ENCODE data around the gene SCGB3A1. TPM values are rescaled to one million over a fixed set of nuclear protein-coding genes. Genes with fewer than 3 reads are reported as not detected.

The SCGB3A1 gene, protein sequence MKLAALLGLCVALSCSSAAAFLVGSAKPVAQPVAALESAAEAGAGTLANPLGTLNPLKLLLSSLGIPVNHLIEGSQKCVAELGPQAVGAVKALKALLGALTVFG
- total RNA-seq = not detected

DNA sequence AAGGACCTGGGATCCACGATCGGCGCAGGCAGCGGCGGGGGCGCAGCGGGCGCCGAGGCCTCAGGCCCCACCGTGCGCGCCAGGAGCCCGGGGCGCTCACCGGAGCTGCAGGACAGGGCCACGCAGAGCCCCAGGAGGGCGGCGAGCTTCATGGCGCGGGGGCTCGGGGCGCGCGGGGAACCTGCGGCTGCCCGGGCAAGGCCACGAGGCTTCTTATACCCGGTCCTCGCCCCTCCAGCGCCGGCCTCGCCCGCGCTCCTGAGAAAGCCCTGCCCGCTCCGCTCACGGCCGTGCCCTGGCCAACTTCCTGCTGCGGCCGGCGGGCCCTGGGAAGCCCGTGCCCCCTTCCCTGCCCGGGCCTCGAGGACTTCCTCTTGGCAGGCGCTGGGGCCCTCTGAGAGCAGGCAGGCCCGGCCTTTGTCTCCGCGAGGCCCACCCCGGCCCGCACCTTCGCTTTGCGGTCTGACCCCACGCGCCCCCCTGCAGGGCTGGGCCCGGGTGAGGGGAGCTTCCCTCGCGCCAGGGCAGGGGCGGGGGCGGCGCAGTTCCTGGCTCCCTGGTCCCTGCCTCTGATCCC, at the start of gene SCGB3A1:
Gene SCGB3A1, minus strand, starts transcription at position 189 of the 577 bp plus-strand sequence. Its CDS starts 37 bp downstream, at position 152.
- Histone ChIP-seq H3K4me1 (ENCODE audit: insufficient read depth, low read length) (peaks cover 15% of the 10 kb centered on the region), H3K4me3 (ENCODE audit: low read length) (no peak within 1 kb of the TSS), H3K27me3 (ENCODE audit: insufficient read depth, low read length) (peaks cover 29% of the 10 kb centered on the region), H3K9me3 (ENCODE audit: low read depth, low read length) (no peaks in the 10 kb centered on the region)

DNA sequence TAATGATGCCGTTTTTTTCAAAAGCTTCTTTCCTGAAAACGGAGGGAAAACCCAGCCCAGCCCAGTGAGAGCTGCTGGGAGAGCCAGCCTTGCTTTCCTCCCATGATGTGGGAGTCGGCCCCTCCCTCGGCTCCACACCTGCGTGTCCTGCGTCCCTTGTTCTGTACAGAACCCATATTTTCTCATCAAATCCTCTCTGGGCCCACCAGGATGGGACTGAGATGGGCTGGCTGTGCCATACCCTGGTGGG, 49.2 kb upstream of the SCGB3A1 start:
- Histone ChIP-seq H3K9me3 (ENCODE audit: low read depth, low read length) (no peaks in the 10 kb centered on the region), H3K4me1 (ENCODE audit: insufficient read depth, low read length) (no peaks in the 10 kb centered on the region), H3K27me3 (ENCODE audit: insufficient read depth, low read length) (no peaks in the 10 kb centered on the region), H3K4me3 (ENCODE audit: low read length) (no peak overlapping the region)

DNA sequence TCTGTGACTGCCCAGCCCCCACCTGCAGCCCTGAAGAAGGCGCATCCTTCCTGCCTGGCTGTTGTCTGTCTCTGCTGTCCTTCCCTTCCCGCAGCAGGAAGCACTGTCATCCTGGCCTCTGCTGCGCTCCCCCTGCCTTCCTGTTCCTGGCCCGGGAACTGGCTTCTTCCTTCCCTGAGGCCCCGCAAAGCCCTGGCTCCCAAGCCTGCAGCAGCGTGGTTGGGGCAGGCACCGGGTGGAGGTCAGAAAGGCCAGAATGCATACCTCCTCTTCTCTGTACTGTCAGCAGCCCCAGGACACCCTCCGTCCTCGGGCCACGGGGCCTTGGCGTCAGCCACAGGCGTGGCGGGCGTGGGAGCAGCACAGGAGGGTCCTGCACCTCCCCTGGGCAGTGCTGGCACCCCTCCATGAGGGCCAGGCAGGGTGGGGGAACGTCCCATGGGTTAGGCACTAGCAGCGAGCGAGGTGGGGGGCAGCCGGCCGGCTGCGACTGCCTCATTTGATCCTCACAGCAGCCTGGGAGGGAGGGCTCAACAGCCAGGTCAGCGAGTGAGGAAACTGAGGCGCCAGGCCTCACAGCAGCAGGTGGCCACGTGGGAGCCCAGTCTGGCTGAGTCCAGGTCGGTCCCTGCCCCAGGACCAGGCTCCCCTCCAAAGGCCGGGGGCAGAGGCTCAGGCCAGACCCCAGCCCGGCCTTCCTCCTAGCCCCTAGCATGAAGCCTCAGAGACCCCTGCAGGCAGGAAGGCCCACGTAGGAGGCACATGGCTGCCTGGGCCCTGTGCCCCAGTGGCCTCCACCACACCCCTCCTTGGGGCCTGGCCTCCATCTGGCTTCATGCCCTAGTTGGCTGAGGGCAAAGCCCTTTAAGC, 48.7 kb upstream of the SCGB3A1 start:
- H3K4me1 ChIP-seq (ENCODE audit: insufficient read depth, low read length) = no peaks in the 10 kb centered on the region

DNA sequence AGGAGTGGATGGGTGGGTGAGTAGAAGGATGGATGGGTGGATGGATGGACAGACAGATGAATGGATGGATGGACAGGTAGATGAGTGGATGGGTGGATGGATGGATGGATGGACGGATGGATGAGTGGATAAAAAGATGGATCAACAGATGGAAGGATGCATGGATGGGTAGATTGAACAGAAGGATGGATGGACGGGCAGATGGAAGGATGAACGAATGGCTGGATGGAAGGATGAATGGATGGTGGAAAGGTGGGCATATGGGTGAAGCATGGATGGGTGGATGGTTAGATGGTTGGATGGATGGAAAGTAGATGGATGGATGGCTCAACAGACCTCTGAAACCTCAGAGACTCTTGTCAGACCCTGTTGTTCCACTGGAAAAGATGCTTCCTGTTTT, 48.0 kb upstream of the SCGB3A1 start:
- no peak overlapping the region for H3K4me3 ChIP-seq (ENCODE audit: low read length)
- H3K9me3 ChIP-seq (ENCODE audit: low read depth, low read length) = no peaks in the 10 kb centered on the region
- no peaks in the 10 kb centered on the region for H3K27me3 ChIP-seq (ENCODE audit: insufficient read depth, low read length)
- no peaks in the 10 kb centered on the region for H3K4me1 ChIP-seq (ENCODE audit: insufficient read depth, low read length)

More for the DNA sequence above, 48.7 kb upstream of the SCGB3A1 start:
- H3K27me3 ChIP-seq (ENCODE audit: insufficient read depth, low read length) = no peaks in the 10 kb centered on the region
- H3K9me3 ChIP-seq (ENCODE audit: low read depth, low read length) = no peaks in the 10 kb centered on the region
- no peak overlapping the region for H3K4me3 ChIP-seq (ENCODE audit: low read length)

DNA sequence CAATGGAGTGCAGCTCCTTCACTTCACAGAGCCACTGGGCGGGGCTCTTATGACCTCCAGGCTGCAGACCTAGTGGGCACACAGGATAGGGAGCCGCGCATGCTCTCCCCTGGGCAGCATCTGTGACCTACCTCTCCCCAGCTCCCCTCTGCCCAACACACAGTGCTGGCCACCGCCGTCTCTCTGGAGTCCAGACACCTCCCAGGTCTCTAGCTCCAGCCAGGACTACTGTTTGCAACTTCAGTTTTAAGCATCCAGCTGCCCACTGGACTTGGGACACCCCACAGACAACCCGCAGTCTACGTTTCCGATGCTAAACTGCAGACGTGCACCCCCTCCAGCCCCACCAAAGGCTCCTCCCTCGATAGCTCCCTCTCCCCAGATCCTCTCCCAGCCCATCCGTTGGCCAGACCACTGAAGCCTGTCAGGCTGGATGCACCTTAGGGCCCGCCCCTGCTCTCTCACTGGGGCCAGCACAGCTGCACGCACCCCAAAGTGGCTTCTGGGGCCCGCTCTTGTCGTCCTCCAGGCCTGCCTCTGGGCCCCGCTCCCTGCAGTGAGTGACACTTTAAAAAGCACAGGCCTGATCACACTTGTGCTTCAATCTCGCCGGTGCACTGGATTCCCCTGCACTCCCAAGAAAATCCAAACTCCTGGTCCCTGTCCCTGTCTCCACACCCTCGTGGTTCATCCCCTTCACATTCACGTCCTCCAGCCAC, 46.8 kb upstream of the SCGB3A1 start:
- Histone ChIP-seq H3K27me3 (ENCODE audit: insufficient read depth, low read length) (no peaks in the 10 kb centered on the region), H3K4me3 (ENCODE audit: low read length) (no peak overlapping the region)

DNA sequence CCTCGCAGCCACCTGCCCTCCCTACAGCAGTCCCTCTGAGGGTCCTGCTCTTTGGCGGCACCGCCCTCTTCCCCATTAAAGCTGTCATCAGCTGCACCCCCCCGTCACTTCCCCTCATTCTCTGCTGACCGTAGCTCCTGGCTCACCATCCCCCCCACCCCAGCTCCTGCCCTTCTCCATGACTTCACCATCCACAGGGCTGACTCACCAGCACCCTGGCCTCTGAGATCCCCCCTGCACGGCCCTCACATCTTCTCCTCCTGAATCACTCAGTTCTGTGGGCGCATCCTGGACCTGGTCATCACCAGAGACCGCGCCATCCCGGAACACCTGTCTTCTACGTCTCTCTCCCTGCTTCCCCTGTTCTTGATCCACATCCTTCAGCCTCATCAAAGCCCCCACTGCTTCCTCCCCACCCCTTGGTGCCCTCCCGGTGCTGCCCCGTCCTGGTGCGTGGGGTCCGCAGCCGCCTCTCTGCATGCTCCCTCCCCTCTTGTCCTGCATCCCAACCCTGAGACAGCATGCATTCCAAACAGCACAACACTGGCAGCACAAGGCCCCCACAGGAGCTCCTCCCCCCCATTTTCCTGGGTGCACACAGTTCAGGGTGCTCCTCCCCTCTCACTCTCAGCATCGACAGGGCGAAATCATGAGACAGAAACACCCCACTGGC, 45.2 kb upstream of the SCGB3A1 start:
- H3K4me1 ChIP-seq (ENCODE audit: insufficient read depth, low read length) = no peaks in the 10 kb centered on the region
- H3K4me3 ChIP-seq (ENCODE audit: low read length) = no peak overlapping the region
- H3K27me3 ChIP-seq (ENCODE audit: insufficient read depth, low read length) = no peaks in the 10 kb centered on the region
- no peaks in the 10 kb centered on the region for H3K9me3 ChIP-seq (ENCODE audit: low read depth, low read length)

More for the DNA sequence above, 46.8 kb upstream of the SCGB3A1 start:
- Histone ChIP-seq H3K9me3 (ENCODE audit: low read depth, low read length) (no peaks in the 10 kb centered on the region), H3K4me1 (ENCODE audit: insufficient read depth, low read length) (no peaks in the 10 kb centered on the region)

DNA sequence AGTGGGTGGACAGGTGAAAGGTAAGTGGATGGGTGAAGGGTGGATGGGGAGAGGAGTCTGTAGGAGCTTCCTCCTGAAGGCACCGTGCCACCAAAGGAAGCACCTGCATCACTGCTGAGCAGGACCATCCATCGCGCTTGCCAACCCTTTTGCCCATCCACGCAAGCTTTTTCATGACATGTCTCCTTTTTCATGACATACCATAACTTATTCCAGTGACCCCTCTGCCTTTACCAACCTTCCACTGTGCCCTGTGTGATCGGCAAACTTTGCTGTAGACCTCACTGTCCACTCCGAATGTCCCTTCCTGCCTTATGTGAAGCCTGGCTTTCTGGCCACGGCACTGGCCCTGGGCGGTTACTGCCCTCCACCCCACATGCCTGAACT, 44.7 kb upstream of the SCGB3A1 start:
- Histone ChIP-seq H3K4me3 (ENCODE audit: low read length) (no peak overlapping the region), H3K4me1 (ENCODE audit: insufficient read depth, low read length) (no peaks in the 10 kb centered on the region), H3K9me3 (ENCODE audit: low read depth, low read length) (no peaks in the 10 kb centered on the region), H3K27me3 (ENCODE audit: insufficient read depth, low read length) (no peaks in the 10 kb centered on the region)

DNA sequence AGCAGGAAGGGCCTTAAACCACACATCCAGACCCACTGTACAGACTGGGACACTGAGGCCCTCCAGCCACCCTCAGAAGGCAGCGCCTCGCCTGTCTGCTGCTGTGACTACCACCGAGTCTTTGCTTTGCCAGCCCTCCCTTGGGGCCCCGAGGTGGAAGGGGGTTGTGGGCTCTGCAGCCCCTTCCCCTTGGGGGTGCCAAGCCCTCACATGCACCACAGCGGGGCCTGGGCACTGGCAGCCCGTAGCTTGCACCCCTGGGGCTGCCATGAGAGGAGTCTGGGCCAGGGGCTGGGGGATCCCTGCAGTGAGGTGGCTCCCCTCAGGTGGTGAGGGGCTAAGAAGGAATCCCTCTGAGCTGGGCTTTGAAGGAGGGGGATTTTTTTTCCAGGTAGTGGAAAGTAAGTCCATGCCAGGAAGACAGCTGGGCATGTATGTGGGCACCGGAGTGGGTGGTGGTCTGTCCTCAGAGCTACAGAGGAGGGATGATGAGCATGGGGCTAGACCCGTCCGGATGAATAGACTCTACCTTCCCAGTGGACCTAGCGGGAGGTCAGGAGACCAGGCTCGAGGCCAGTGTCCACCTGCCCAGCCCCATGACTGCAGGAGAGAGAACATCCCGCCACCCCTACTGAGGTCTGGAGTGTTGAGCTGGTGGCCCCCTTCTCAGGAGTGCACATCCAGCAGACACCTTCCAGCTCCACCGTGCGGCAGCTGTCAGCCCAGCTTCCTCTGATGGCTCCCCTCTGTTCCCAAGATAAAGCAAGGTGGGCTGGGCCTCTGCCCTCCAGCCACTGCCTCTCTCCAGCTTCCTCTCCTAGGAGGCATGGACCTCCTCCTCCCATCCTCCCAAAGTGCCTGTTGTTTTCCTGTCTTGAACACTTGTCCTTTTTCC, 42.2 kb upstream of the SCGB3A1 start:
- Histone ChIP-seq H3K27me3 (ENCODE audit: insufficient read depth, low read length) (no peaks in the 10 kb centered on the region), H3K4me3 (ENCODE audit: low read length) (no peak overlapping the region), H3K9me3 (ENCODE audit: low read depth, low read length) (no peaks in the 10 kb centered on the region), H3K4me1 (ENCODE audit: insufficient read depth, low read length) (no peaks in the 10 kb centered on the region)

DNA sequence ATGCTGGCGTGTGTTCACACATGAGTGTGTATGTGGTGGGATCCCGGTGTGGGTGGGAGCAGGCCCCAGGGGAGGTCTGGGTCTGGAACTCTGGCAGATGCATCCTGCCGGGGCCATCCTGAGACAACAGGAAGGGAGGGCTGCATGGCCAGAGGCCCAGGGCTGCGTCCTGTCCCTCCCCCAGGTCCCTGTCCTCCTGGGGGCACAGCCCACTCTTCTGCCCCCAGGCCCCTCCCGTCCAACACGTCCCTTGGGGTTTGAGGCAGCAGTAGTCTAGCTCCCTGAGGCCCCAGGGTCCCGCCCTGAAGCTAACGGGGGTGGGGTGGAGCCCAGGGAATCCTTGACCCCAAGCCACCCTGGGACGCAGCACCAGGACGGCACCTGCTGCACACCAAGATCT, 41.5 kb upstream of the SCGB3A1 start:
- Histone ChIP-seq H3K9me3 (ENCODE audit: low read depth, low read length) (no peaks in the 10 kb centered on the region), H3K27me3 (ENCODE audit: insufficient read depth, low read length) (no peaks in the 10 kb centered on the region), H3K4me1 (ENCODE audit: insufficient read depth, low read length) (no peaks in the 10 kb centered on the region), H3K4me3 (ENCODE audit: low read length) (no peak overlapping the region)

DNA sequence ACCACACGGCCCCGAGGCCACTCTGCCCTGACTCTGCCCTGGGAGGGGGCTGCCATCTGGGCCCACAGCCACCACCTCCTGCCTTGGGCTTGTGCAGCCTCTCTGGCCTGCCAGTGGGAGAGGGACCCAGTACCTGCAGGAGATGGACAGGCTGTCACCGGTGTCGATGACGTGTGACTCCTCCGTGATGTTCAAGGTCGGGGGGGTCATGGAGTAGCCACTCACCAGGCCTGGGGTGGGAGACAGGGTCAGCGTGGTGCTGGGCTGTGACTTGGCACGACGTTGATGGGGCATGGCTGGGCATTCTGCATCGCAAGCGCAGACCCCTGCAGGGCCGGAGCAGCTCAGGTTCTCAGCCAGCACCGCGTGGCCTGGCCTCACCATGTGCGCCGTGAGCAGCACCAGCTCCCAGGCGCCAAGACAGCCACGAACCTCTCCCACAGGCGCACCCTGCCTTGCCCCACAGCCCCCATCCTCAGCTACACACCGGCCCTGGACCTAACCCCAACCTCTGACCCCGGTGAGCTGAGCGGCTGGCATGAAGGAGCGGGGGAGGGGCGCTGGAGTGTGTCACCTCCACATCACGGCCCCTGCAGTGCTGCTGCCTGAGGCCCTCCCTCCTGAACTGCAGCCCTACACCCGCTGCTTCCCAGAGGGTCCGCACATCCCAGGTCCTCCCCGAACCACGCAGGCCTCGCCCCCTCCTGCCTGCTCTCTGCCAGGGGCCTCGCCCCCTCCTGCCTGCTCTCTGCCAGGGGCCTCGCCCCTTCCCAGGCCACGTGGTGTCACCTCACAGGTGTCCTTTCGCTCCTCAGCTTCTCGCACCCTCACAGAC, 40.5 kb upstream of the SCGB3A1 start:
- H3K27me3 ChIP-seq (ENCODE audit: insufficient read depth, low read length) = no peaks in the 10 kb centered on the region
- no peak overlapping the region for H3K4me3 ChIP-seq (ENCODE audit: low read length)
- H3K4me1 ChIP-seq (ENCODE audit: insufficient read depth, low read length) = no peaks in the 10 kb centered on the region
- no peaks in the 10 kb centered on the region for H3K9me3 ChIP-seq (ENCODE audit: low read depth, low read length)

DNA sequence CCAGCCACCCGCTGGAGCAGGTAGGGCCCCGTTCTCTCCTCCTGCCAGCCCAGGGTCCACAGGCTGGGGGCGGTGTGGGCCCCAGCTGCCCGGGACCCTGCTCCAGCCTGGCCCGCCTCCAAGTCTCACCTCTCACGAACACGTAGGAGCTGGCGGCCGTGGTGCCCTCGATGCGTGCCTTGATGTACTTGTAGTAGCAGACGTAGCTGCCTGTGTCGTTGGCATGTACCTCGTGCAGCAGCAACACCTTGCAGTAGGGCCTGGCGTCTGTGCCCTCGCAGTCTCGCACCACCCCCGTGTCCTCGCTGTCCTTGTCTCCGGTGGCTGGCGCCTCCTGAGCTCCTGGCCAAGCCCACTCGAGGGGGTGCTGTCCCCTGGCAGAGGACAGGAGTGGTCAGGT, 39.1 kb upstream of the SCGB3A1 start:
- H3K4me1 ChIP-seq (ENCODE audit: insufficient read depth, low read length) = no peaks in the 10 kb centered on the region
- H3K4me3 ChIP-seq (ENCODE audit: low read length) = no peak overlapping the region
- no peaks in the 10 kb centered on the region for H3K9me3 ChIP-seq (ENCODE audit: low read depth, low read length)
- H3K27me3 ChIP-seq (ENCODE audit: insufficient read depth, low read length) = no peaks in the 10 kb centered on the region

DNA sequence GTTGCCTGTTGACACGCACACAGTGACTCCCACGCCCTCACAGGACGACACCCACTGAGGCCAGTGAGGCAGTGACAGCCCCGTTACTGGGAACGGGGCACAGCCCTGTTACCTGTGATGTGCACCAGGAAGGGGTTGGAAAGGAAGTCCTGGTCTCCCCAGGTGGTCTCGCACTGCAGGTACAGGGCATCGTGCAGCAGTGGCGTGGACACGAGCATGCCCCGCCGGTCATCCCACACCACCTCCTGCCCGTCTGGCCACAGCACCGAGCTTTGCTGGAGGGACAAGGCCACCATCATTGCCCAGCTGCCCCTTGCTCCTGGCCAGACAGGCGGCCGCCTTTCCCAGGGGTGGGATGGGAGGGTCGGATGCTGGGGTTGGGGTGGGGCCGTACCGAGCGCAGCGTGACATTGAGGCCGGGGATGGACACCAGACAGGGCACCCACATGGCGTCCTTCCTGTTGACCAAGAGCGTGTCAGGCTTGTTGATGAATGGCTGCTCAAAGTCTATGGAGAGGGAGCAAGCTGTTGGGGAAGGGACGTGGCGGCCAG, 38.6 kb upstream of the SCGB3A1 start:
- H3K4me3 ChIP-seq (ENCODE audit: low read length) = no peak overlapping the region
- H3K9me3 ChIP-seq (ENCODE audit: low read depth, low read length) = no peaks in the 10 kb centered on the region
- no peaks in the 10 kb centered on the region for H3K4me1 ChIP-seq (ENCODE audit: insufficient read depth, low read length)
- no peaks in the 10 kb centered on the region for H3K27me3 ChIP-seq (ENCODE audit: insufficient read depth, low read length)

Measured in mononuclear cell (primary cell).